GM18858 (cell line): ENCODE measurements around the gene BCL11B.
"Not testable (repeated sequence)": the region's sequence is repeated elsewhere in the genome, so short reads cannot be mapped to it uniquely, and the experiment has no call there.

Source experiments
- ATAC-seq: cut with Tn5 transposase; IDR thresholded peaks from one replicate; pipeline ENCODE4 v1.9.1; 2021; ENCODE audit not compliant: unreplicated experiment

BCL11B gene

DNA sequence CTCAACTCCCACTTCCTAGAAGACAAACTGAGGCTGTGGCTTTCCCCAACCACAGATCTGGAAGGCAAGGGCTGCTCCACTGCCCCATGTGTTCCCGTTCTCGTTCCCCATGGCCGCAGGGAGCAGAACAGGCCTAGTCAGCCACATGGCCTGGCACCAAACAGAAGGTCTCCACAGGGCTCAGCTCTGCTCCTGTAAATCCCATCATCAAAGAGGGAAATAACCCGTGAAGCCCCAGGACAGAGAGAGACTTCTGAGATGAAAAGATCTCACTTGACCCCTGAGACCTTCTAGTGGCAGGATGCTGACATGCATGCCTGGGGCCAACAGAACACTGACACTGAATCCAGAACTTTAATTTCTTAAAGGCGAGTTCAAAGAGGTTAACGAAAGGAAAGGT lies 68.9 kb downstream of the BCL11B start:
- ATAC-seq, result no peak

DNA sequence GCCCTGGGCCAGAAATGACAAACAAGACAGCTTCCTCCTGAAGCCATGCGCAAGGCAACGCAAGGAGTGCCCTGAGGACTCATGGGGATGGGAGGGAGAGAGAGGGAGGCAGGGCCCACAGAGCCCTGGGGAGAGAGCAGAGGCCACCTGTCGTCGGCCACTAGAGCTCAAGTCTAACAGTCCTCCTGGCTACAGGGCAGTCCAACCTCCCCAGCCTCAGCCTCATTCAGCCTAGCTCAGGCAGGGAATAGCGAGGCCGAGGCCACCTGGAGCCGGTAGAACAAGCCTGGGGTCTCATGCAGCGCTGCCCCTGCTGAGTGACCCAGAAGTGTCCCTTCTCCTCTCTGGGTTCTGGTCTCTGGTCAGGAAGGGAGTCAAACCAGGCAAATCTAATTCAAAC lies 69.5 kb downstream of the BCL11B start:
- no peak for ATAC-seq

DNA sequence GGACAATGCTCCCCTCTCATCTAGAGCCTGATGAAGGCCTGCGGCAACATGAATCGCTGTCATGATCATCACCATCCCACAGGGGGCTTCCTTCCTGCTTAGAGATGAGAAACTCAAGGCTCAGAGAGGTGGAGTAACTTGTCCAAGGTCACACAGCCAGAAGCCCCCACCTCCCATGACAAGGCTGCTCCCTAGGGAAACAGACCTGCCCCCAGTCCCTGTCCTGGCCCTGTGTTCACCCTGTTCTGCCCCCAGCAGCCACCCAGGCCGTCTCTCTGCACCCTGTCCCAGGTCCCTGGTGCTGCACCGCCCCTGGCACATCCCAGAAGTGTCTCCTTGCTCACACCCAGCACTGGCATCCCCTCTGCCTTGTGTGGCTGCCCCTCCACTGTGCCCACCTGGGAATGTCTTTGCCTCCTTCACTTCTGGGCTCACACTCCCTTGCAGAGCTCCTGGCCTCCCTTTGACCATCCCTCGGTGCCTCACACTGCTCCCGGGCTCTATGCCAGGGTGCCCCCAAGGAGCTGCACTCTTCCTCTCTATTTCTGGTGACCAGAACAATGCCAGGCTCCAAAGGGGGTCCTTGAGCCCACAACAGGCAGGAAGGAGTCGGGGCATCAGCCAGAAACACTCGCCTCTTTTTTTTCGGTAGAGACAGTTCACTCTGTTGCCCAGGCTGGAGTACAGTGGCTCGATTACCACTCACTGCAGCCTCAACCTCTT lies 70.5 kb downstream of the BCL11B start:
- ATAC-seq, result no peak

DNA sequence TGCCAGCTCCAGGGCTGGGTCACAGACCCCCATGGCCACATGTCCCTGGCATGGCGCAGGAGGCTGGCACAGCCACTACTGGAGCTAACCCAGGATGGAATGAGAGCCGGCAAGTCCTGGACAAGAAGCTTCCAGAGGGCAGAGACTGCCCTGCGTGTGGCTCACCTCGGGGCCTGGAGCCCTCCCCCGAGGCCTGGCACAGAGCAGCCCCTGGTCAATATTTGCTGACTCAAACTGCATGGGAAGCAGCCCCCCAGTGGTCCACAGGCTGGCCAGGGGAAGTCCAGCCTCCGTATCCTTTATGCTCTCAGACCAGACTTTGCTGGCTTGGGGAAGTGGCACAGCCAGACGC lies 71.4 kb downstream of the BCL11B start:
- ATAC-seq, result no peak

DNA sequence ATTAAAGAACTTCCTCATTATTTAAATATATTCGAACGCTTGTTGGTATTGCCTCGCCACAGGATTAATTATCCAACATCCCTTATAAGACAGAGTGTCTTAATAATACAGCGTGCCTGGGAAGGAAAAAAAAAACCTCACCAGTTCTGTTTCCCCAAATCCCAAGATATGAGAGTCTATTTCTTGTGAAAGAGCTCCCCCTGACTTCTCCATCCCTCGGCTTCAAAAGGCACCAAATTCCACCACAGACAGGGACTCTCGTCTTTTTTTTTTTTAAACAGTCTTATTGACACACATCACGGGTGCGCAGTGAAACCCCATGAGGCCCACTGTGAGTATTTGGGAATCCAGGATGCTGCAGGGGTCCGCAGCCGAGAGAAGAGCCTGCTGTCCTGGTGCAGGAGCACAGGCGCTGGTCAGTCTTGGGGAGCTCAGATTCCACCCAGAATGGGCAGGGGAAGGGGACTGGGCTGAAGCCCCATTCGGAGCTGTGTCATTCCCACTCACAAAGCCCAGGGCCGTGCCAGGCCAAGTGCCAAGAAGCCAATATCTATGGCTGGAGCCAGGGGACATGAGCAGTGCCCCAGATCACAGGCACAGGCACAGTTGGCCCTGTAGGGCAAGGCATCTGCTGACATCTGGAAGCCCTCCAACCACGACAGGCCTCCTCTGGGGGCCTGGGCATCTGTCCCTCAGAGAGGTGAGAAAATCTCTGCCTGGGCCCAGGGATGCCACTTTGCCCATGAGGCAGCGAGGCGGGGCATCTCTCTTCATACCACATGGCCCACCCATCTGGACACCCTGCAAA lies 71.9 kb downstream of the BCL11B start:
- no peak for ATAC-seq

DNA sequence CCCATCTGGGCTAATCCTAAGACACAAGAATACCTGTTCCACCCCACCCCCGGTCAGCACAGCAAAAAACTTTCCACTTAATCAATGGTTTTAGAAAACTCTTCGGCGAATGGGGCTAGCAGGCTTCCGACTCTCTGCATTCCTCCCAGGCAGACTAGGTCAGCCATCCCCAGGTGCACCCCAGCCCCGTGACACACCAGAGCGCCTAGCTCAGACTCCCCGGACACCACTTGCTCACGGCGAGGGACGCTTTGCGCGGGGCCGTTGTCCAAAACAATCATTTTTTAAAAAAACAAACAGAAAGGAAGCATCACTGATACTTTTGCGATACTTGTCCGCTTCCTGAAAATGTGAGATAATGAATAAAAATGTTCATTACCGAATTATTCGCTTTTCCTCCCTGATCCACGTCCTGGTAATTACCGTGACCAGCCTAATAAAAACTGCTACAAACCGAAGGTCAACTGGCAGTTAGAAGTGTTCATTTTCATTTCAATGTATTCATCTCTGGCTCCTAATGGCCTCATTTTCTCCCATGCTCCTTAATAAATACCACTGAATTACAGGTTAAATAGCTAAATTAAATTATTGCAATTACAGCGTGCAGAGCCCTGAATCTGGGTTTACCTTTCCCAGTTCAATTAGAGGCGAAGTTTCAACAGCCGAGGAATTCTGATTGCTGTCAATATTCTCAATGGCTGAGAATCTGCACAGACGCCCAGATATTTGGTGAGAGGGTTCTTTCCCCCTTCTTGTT lies 73.1 kb downstream of the BCL11B start:
- no peak for ATAC-seq

DNA sequence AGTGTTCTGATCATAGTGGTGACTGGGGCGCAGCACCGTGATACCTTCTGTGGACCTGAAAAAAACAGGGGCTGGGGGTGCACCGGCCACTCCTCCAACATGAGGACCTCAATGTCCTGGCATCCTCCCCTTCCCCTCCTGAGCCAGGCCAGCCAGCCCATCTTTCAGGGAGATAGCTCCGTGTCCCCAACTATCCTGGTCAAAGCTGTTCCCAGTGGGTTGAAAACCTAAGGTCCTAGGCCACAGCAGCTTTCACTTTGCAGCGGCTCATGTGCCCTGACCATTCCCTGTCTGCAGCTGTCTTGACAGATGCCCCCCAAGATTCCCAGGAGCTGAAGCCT lies 75.7 kb downstream of the BCL11B start:
- ATAC-seq, result no peak

DNA sequence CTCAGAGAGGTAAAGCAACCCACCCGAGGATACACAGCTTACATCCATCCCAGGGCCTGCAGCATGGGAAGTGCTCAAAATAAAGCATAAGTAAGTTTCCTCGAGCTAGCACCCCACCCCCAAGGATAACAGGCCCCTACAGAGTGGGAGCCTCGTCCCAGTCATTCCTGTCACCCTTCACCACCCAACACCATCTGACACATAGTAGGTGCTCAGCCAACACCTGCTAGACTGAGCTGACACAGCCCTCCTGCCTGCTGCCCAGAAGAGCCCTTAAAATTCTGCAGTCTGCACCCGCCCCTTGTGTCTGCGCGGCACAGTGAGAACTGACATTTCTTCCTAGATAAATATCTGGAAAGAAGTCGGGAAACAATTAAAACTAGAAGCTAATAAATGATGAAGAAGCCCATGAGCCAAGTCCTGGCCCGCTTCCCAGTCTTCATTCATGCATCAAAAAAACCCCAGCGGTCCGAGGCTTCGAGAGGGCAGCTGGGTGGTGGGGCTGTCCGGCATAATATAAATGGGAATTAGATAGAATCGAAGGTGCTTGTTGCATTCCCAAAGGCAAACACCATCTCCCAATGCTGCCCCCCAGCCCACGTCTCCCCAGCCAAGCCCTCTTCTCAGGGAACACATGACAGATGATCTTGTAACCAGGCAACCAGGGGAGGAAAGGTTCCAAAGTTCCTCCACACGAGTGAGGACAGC lies 76.2 kb downstream of the BCL11B start:
- no peak for ATAC-seq

DNA sequence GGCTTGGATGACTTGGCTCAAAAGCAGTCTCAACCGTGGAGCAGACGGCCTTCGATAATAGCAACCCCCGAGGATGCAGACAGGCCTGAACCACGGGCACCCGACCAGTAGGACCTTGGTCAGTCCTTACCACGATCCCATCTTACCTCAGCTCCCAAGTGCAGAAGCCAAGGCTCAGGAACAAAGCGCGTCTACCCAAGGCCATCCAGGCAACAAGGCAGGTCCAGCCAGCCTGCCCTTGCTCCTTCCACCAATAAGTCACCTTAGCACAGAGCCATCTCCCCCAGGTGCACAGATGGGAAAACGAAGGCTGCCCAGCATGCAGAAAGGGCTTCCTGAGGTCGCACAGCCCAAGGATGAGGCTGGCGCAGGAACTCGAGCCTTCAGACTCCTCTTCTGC lies 77.3 kb downstream of the BCL11B start:
- ATAC-seq, result no peak

DNA sequence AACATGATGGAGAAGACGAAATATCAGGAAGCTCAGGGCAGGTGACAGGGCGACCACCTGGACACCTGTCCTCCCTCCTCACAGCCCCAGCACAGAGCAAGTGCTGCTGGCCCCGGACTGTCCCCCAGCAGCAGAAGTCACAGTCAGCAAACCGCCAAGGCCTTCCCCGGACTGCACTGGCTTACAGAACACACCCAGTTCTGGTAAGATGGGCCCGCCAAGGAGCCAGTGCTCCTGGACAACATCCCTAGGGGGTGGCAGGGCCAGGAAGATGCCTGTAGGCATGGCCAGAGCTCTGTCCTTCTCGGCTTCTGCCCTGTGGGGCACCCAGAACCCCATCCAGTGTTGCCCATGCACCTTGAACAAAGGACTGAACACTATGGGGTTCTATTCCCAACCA lies 77.9 kb downstream of the BCL11B start:
- ATAC-seq, result no peak

DNA sequence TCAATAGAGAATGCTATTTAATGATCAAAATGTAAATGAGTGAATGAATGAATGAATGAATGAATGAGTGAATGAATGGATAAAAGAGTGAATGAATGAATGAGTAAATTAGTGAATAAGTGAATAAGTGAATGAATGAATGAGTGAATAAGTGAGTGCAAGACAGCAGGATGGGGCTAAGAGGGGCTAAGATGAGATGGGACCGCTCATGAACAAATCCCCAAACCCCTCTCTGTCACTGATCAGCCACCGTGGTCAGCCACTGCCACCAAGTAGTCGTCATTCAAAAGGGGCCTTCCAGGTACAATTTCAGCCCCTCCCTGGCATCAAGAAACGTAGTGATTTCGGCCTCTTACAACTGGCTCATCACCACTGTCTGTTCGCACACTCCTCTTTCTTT lies 79.2 kb downstream of the BCL11B start:
- no peak for ATAC-seq

DNA sequence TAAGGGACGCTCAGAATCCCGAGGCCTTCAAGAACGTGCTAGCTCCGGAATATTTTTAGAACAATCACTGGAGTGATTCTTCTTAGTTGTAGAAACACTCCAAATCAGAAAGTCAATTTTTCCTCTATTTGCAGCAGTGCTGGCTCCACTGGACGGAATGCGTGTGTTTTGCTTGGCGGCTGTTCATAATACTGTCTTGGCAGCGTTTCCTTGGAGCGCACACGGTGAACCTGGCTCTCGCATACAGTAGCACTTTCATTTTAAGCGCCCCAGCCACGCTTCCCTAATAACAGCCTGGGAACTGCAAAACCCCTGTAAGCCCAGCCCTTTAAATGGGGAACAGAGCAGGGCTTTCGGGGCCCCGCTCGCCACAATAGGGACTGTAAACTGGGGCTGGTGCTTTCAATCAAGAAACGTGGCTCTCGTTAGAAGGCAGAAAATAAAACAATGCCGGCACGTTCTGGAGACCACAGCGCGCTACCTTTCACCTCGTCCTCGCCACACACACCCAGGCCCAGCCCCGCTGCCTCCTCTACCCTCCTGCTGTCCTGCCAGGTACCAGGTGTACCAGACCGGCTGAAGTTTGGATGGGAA lies 79.9 kb downstream of the BCL11B start:
- ATAC-seq, result no peak

DNA sequence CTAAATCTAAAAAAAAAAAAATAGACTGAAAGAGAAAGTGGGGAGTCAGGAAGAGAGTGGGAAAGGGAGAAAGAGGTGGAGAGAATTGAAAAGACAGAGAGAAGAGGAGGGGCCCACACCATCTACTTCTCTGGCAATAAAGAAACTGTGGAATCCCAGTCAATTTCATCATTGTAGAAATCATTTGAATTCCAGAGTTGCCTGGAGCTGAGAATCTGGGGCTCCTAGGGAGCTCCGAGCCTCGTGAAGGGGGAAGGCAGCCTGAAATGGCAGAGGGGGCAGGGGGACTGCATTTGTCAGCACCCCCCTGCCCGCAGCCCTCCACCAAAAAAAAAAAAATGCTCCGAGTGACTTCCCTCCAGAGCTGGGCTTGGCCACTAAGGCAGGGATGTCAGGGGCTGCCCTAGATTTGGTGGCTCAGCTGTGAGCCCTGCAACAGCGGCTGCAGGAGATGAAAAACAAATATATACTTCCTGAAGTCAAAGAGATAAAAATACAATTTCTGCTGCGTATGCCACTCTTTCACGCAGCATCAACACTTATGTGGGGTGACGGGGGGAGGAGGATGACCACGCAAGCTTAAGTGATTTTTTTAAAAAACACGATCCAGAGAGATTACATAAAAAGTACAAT lies 80.5 kb downstream of the BCL11B start:
- no peak for ATAC-seq

DNA sequence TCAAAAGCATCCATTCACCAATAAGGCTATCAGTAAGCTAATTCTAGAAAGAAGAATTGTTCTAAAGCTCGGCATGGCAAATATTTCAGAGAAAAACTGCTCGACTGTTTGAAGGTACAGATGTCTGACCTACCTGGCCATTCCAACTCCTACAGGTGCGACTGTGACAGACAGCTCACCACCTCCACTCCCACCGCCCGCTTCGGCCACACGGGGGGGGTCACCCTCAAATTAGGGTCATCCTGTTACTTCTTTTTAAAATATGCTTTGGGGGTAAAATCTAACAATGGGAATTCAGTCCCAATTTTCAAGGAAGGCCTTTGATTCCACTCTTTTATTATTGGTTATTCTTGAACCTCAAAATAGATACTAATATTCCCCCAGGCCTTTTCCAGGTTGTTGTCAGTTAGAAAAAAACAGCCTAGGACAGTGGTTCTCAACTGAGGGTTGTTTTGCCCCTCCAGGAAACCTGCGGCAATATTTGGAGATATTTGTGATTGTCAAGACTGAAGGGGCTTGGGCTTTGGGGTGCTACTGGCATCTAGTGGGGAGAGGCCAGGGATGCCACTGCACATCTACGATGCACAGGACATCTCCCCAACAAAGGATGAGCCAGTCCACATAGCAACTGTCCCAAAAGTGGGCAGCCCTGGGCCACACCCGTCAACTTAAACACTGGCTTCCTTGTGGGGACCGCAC lies 81.2 kb downstream of the BCL11B start:
- ATAC-seq, result no peak

DNA sequence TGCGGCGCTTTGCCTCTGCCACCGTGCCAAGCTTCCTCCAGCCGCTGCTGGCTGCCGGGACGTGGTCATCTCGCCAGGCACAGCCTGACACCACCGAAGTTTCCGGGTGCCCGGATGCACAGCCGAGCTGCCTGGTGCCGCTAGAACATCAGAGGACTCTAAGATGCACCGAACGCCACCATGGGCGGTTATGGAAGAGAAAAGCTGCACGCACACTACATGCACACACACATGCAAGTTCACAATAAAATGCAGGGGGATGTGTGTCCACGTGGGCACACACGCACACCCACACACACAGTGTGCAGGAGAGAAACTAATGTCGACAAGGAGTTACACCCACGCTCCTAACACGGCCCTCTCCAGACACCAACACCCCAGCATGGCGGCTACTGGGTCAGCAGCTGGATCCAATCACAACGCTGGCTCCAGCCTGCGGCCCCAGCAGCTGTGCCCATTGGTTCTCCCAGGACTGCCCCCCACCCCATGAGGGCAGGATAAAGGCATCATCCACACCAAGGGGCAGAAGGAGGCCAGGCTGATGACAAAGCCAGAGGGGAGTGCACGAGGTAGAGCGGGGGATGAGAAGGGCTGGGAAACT lies 82.7 kb downstream of the BCL11B start:
- no peak for ATAC-seq

DNA sequence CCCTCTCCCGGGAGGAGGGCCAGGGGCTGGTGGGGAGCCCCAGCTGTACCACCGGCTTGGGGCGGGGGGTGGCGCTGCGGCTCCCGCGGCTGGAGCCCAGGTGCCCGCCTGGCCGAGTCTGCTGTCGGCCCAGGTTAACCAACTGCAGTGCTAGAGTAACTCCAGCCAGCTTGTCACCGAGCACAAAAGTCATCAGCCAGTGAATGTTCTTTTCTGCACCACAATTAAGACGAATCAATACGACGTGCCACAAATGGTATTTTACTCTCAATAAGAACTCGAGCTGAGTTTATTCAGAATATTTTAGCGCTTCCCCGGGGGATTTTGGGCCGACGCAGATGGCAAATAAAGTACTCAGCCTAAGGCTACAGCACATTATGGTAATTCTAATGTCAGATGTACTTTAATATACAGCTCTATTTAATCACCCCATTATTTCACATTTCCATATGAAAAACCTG lies 83.2 kb downstream of the BCL11B start:
- ATAC-seq, result no peak

DNA sequence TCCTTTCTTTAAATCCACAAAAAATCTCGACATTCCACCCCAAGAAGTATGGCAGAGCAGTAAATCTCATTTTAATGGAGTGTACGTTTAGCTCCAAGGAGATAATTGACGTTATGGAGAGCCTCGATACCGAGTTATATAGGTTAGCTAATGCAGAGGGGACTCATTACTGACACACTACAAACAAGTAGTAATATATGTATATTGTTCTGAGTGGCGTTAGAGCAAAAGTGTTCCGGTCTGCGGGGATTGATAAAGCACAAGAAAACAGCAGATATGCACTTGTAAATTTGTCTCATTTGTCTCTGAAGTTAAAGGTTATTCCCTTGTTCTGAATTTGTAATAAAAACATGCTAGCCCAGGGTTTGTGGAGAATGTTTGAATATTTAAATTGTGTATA lies 84.1 kb downstream of the BCL11B start:
- no peak for ATAC-seq

DNA sequence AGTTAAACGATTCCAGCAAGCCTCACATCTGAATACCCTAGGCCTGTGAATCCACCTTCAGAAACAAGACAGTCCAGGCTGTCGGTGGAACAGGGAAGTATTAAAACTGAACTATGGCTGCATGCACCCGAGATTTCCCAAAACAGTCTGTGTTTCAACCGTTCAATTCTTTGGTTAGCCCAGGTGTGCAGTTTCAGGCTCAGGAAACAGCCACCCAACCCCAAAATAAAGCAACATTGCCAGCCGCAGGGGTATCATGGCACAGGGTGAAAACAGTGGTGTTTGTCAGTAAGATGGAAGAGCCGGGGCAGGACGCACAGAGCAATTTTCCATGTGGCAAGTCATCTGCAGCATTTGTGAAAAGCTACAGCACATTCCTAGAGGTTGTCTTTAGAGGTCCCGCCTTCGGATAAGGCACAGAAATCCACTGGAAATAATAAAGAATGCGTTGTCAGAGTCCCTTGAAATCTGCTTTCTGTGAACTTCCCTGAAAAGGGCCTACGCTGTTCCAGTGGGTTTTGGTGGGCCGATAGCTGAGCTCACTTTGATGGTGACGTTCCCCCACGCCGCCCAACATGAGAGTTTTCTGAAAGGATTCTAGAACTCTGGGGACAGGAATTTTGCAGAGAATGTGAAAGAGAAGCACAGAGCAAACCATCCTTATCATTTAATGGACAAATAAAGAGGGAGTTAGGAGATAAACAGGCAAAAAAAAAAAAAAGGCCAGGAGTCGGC lies 84.9 kb downstream of the BCL11B start:
- no peak for ATAC-seq

DNA sequence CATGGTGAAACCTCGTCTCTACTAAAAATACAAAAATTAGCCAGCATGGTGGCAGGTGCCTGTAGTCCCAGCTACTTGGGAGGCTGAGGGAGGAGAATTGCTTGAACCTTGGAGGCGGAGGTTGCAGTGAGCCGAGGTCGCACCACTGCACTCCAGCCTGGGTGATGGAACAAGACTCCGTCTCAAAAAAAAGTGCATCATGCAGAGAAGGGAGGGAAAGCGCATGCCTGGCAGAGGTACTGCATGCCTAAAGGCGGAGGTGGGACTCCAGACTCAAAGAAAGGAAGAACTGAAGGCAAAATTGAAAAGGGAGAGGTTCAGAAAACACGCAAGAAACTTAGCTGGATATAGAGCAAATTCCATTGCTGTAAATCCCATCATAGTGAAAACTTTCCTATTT lies 85.7 kb downstream of the BCL11B start:
- not testable (repeated sequence) for ATAC-seq
